HepG2 (cell line): ENCODE data around the gene NKD1. TPM values are rescaled to one million over a fixed set of nuclear protein-coding genes. Genes with fewer than 3 reads are reported as not detected.

Source experiments
- ARHGAP35 ChIP-seq: sonication (generic); formaldehyde crosslinking; IDR thresholded peaks from 2 replicates; pipeline ENCODE4 v1.9.0; 2022; ENCODE audit warnings: mild to moderate bottlenecking, inconsistent platforms, moderate library complexity, missing genetic modification reagents, borderline replicate concordance
- IRX3 ChIP-seq: sonication (generic); formaldehyde crosslinking; IDR thresholded peaks from 2 replicates; pipeline ENCODE4 v1.8.1; 2023; ENCODE audit warnings: mild to moderate bottlenecking, low read depth, missing genetic modification reagents, borderline replicate concordance
- NBN ChIP-seq: fragments of 450-650 bp; conservative IDR thresholded peaks from 2 replicates; pipeline ENCODE4 v1.6.1; 2017
- NCOA2 ChIP-seq: sonication (generic); formaldehyde crosslinking; IDR thresholded peaks from 2 replicates; pipeline ENCODE4 v1.8.0; 2022; ENCODE audit warnings: inconsistent platforms
- POLR2G ChIP-seq: fragments of 200-400 bp; formaldehyde crosslinking; IDR thresholded peaks from 2 replicates; pipeline ENCODE4 v1.6.1; 2018; ENCODE audit warnings: mild to moderate bottlenecking, low read depth, low read length, moderate library complexity
- RFXAP ChIP-seq: sonication (generic); formaldehyde crosslinking; IDR thresholded peaks from 2 replicates; pipeline ENCODE4 v1.4.0; 2020; ENCODE audit warnings: missing genetic modification reagents, borderline replicate concordance
- TCF12 ChIP-seq, 2 experiments: fragments of 450-650 bp in 1 of 2; sonication (generic) in 1 of 2; formaldehyde crosslinking in 1 of 2; IDR thresholded peaks; 2 replicates each; pipeline versions ENCODE4 v1.6.1 to v1.8.0; 2017 to 2022; ENCODE audit warnings: antibody characterized with exemption in 1 of 2, mild to moderate bottlenecking in 1 of 2, missing genetic modification reagents in 1 of 2, moderate library complexity in 1 of 2
- TEAD3 ChIP-seq: optimal IDR thresholded peaks from 2 replicates; pipeline ENCODE3; 2016; ENCODE audit warnings: borderline replicate concordance
- TMF1 ChIP-seq: sonication (generic); formaldehyde crosslinking; IDR thresholded peaks from 2 replicates; pipeline ENCODE4 v1.8.1; 2022; ENCODE audit warnings: low read depth, missing genetic modification reagents
- ZBTB46 ChIP-seq: sonication (generic); formaldehyde crosslinking; IDR thresholded peaks from 2 replicates; pipeline ENCODE4 v1.4.0; 2020; ENCODE audit warnings: mild to moderate bottlenecking, missing genetic modification reagents, borderline replicate concordance
- ZFP37 ChIP-seq: sonication (generic); formaldehyde crosslinking; IDR thresholded peaks from 2 replicates; pipeline ENCODE4 v1.4.0; 2020; ENCODE audit warnings: missing genetic modification reagents, borderline replicate concordance
- ZNF234 ChIP-seq: sonication (generic); formaldehyde crosslinking; conservative IDR thresholded peaks from 2 replicates; pipeline ENCODE4 v1.5.1; 2020; ENCODE audit warnings: mild to moderate bottlenecking, missing genetic modification reagents
- ZNF280D ChIP-seq: sonication (generic); formaldehyde crosslinking; IDR thresholded peaks from 2 replicates; pipeline ENCODE4 v1.5.1; 2020; ENCODE audit warnings: mild to moderate bottlenecking, missing genetic modification reagents
- ZNF34 ChIP-seq: sonication (generic); formaldehyde crosslinking; IDR thresholded peaks from 2 replicates; pipeline ENCODE4 v1.4.0; 2020; ENCODE audit warnings: mild to moderate bottlenecking, missing genetic modification reagents, borderline replicate concordance
- ZNF737 ChIP-seq: sonication (generic); formaldehyde crosslinking; IDR thresholded peaks from 2 replicates; pipeline ENCODE4 v1.5.0; 2020; ENCODE audit warnings: missing genetic modification reagents, mild to moderate bottlenecking, borderline replicate concordance
- ZNF879 ChIP-seq: sonication (generic); formaldehyde crosslinking; IDR thresholded peaks from 2 replicates; pipeline ENCODE4 v1.8.1; 2023; ENCODE audit warnings: missing genetic modification reagents
- polyA plus RNA-seq, 8 experiments: library from polyadenylated mRNA; depleted of rRNA in 3 of 8; stranded (reverse) in 7 of 8; unstranded in 1 of 8; fragments of >200 nt; fragmentation: Illumina TruSeq in 4 of 8; extraction: Trizol in 4 of 8; gene quantifications; 2 replicates each; pipeline versions ENCODE4 v1.2.1 to v1.2.3, GENCODE V29; 2011 to 2016; ENCODE audit warnings: low read depth in 4 of 8, missing spikeins in 1 of 8, mixed read lengths in 1 of 8; ENCODE audit not compliant: insufficient read depth in 1 of 8
- total RNA-seq, 5 experiments: library from RNA; depleted of rRNA; stranded (reverse); fragments of >200 nt; fragmentation: Illumina TruSeq; extraction: Trizol; gene quantifications; 2 replicates each; pipeline ENCODE4 v1.2.3, GENCODE V29; 2016; ENCODE audit warnings: low read depth in 1 of 5
- TF ChIP-seq, protein P1 (sequence below): sonication (generic); formaldehyde crosslinking; IDR thresholded peaks from 2 replicates; pipeline ENCODE4 v1.8.1; 2022; ENCODE audit warnings: low read depth, mild to moderate bottlenecking, missing genetic modification reagents
- TF ChIP-seq, protein P2 (sequence below): sonication (generic); formaldehyde crosslinking; IDR thresholded peaks from 2 replicates; pipeline ENCODE4 v1.5.0; 2020; ENCODE audit warnings: missing genetic modification reagents

Gene NKD1
- total and polyA plus RNA-seq, 2 of the 13 experiments (the other 11 are each of a cell fraction or from before 2014, with no cell fraction given) = 70.4 to 121 TPM

GRCh38 chr16:50520451-50521245 is 27.5 kb upstream of the NKD1 start (continued):
- TF ChIP-seq, protein P1, sequence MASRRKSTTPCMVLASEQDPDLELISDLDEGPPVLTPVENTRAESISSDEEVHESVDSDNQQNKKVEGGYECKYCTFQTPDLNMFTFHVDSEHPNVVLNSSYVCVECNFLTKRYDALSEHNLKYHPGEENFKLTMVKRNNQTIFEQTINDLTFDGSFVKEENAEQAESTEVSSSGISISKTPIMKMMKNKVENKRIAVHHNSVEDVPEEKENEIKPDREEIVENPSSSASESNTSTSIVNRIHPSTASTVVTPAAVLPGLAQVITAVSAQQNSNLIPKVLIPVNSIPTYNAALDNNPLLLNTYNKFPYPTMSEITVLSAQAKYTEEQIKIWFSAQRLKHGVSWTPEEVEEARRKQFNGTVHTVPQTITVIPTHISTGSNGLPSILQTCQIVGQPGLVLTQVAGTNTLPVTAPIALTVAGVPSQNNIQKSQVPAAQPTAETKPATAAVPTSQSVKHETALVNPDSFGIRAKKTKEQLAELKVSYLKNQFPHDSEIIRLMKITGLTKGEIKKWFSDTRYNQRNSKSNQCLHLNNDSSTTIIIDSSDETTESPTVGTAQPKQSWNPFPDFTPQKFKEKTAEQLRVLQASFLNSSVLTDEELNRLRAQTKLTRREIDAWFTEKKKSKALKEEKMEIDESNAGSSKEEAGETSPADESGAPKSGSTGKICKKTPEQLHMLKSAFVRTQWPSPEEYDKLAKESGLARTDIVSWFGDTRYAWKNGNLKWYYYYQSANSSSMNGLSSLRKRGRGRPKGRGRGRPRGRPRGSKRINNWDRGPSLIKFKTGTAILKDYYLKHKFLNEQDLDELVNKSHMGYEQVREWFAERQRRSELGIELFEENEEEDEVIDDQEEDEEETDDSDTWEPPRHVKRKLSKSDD (CRISPR knock-in tag) = no peak
- TF ChIP-seq ZBTB46 (peak; percentile 88; the same call in 1 of the 2 replicates), ZNF234 (no peak), TCF12 (IDR thresholded peaks at IDR 0.05) (no peak), TCF12 (CRISPR knock-in tag; IDR thresholded peaks at IDR 0.05) (peak; percentile 49; the same call in 1 of the 2 replicates), ZNF879 (no peak), ZFP37 (no peak), NCOA2 (CRISPR knock-in tag) (peak; percentile 99), TMF1 (CRISPR knock-in tag) (no peak), RFXAP (CRISPR knock-in tag) (peak; percentile 71; the same call in 1 of the 2 replicates), NBN (no peak), POLR2G (peak; percentile 76), IRX3 (no peak), TEAD3 (CRISPR knock-in tag) (peak; percentile 82), ZNF737 (no peak), ZNF280D (CRISPR knock-in tag) (peak; percentile 39; the same call in 1 of the 2 replicates), ZNF34 (CRISPR knock-in tag) (no peak), ARHGAP35 (CRISPR knock-in tag) (no peak)
- TF ChIP-seq, protein P2, sequence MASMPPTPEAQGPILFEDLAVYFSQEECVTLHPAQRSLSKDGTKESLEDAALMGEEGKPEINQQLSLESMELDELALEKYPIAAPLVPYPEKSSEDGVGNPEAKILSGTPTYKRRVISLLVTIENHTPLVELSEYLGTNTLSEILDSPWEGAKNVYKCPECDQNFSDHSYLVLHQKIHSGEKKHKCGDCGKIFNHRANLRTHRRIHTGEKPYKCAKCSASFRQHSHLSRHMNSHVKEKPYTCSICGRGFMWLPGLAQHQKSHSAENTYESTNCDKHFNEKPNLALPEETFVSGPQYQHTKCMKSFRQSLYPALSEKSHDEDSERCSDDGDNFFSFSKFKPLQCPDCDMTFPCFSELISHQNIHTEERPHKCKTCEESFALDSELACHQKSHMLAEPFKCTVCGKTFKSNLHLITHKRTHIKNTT = no peak
